Measurements from ENCODE around the gene DNM1. TPM values are rescaled to one million over a fixed set of nuclear protein-coding genes. Genes with fewer than 3 reads are reported as not detected.

DNM1 gene
- total RNA-seq, 2 experiments from 2014 or later = 1.2 to 1.4 TPM

- peak overlapping the region; percentile 87 for H3K4me3 Mint-ChIP-seq
- H3K4me1 Mint-ChIP-seq = peaks cover 17% of the 10 kb centered on the region
- H3K9me3 Mint-ChIP-seq = no peaks in the 10 kb centered on the region
- H3K27me3 Mint-ChIP-seq = peaks cover 37% of the 10 kb centered on the region
- POLR2A ChIA-PET = interaction anchor here (0.6 to 1.5 kb wide), 8 partner anchors 10 to 90 kb away, joined by 3 to 6 read pairs (median 4); partner anchors contain the start of genes BBLN, GOLGA2 and SWI5
- ATAC-seq (ENCODE audit: low read depth) (peak; percentile 87), DNase-seq (peak; percentile 100)
- H3K27ac Mint-ChIP-seq = peak overlapping the region; percentile 76
- no peaks in the 10 kb centered on the region for H3K36me3 Mint-ChIP-seq
Measured at GRCh38 chr9:128249908-128250838, 47.0 kb downstream of the DNM1 start.

- DNase-seq = no peak
- POLR2A ChIA-PET = interaction anchor here (0.6 to 1.5 kb wide), 8 partner anchors 11 to 91 kb away, joined by 3 to 6 read pairs (median 4); partner anchors contain the start of genes BBLN, GOLGA2 and SWI5
- Mint-ChIP-seq H3K27ac (no peak overlapping the region), H3K4me3 (peak overlapping the region; percentile 78), H3K36me3 (no peaks in the 10 kb centered on the region), H3K4me1 (peaks cover 12% of the 10 kb centered on the region), H3K9me3 (no peaks in the 10 kb centered on the region), H3K27me3 (peaks cover 32% of the 10 kb centered on the region)
- peak; percentile 15 for ATAC-seq (ENCODE audit: low read depth)
Measured at GRCh38 chr9:128250839-128251731, 47.9 kb downstream of the DNM1 start.

- Mint-ChIP-seq H3K9me3 (no peaks in the 10 kb centered on the region), H3K4me3 (no peak overlapping the region), H3K4me1 (peaks cover 10% of the 10 kb centered on the region), H3K27ac (no peak overlapping the region), H3K27me3 (peaks cover 31% of the 10 kb centered on the region), H3K36me3 (no peaks in the 10 kb centered on the region)
- no peak for ATAC-seq (ENCODE audit: low read depth)
- POLR2A ChIA-PET = interaction anchor here (1.8 kb wide), 1 partner anchor 24 kb away, joined by 7 read pairs; the partner anchor contains the start of genes GOLGA2 and SWI5
- DNase-seq = no peak
Measured at GRCh38 chr9:128251732-128252100, 48.5 kb downstream of the DNM1 start.

GRCh38 chr9:128252317-128253139 lies 49.3 kb downstream of the DNM1 start:
- DNase-seq (no peak), ATAC-seq (ENCODE audit: low read depth) (no peak)
- POLR2A ChIA-PET = interaction anchor here (1.8 kb wide), 1 partner anchor 23 kb away, joined by 7 read pairs; the partner anchor contains the start of genes GOLGA2 and SWI5
- Mint-ChIP-seq H3K27me3 (peaks cover 29% of the 10 kb centered on the region), H3K4me1 (peaks cover 10% of the 10 kb centered on the region), H3K36me3 (peaks cover under 1% of the 10 kb centered on the region), H3K9me3 (no peaks in the 10 kb centered on the region), H3K4me3 (no peak overlapping the region), H3K27ac (no peak overlapping the region)

GRCh38 chr9:128253140-128253990 lies 50.2 kb downstream of the DNM1 start:
- H3K36me3 Mint-ChIP-seq = peaks cover 3% of the 10 kb centered on the region
- H3K9me3 Mint-ChIP-seq = no peaks in the 10 kb centered on the region
- no peak for DNase-seq
- H3K4me1 Mint-ChIP-seq = peaks cover 10% of the 10 kb centered on the region
- no peak overlapping the region for H3K4me3 Mint-ChIP-seq
- POLR2A ChIA-PET = interaction anchor here (1.8 kb wide), 1 partner anchor 23 kb away, joined by 7 read pairs; the partner anchor contains the start of genes GOLGA2 and SWI5
- peaks cover 25% of the 10 kb centered on the region for H3K27me3 Mint-ChIP-seq
- no peak for ATAC-seq (ENCODE audit: low read depth)
- H3K27ac Mint-ChIP-seq = no peak overlapping the region

GRCh38 chr9:128253991-128254346 lies 50.8 kb downstream of the DNM1 start:
- DNase-seq (no peak), ATAC-seq (ENCODE audit: low read depth) (no peak)

GRCh38 chr9:128254362-128254761 lies 51.2 kb downstream of the DNM1 start:
- Mint-ChIP-seq H3K27ac (no peak overlapping the region), H3K4me1 (peaks cover 10% of the 10 kb centered on the region), H3K4me3 (no peak overlapping the region), H3K36me3 (peaks cover 3% of the 10 kb centered on the region), H3K27me3 (peaks cover 18% of the 10 kb centered on the region), H3K9me3 (no peaks in the 10 kb centered on the region)
- DNase-seq (no peak), ATAC-seq (ENCODE audit: low read depth) (no peak)
- POLR2A ChIA-PET = no interaction called here

More at GRCh38 chr9:128253991-128254346, 50.8 kb downstream of the DNM1 start:
- no peak overlapping the region for H3K4me3 Mint-ChIP-seq
- H3K36me3 Mint-ChIP-seq = peaks cover 3% of the 10 kb centered on the region
- H3K4me1 Mint-ChIP-seq = peaks cover 10% of the 10 kb centered on the region
- no peaks in the 10 kb centered on the region for H3K9me3 Mint-ChIP-seq
- H3K27ac Mint-ChIP-seq = no peak overlapping the region
- peaks cover 19% of the 10 kb centered on the region for H3K27me3 Mint-ChIP-seq
- POLR2A ChIA-PET = no interaction called here

GRCh38 chr9:128254855-128255759 lies 51.9 kb downstream of the DNM1 start:
- Mint-ChIP-seq H3K36me3 (peaks cover 3% of the 10 kb centered on the region), H3K4me1 (peaks cover 4% of the 10 kb centered on the region), H3K27me3 (peaks cover 11% of the 10 kb centered on the region), H3K27ac (no peak overlapping the region), H3K4me3 (no peak overlapping the region), H3K9me3 (no peaks in the 10 kb centered on the region)
- ATAC-seq (ENCODE audit: low read depth) (no peak), DNase-seq (peak; percentile 66)
- POLR2A ChIA-PET = interaction anchor here (0.5 kb wide), 1 partner anchor 185 kb away, joined by 3 read pairs; no protein-coding TSS in a partner anchor

- Mint-ChIP-seq H3K27ac (no peak overlapping the region), H3K36me3 (peaks cover 12% of the 10 kb centered on the region), H3K4me3 (no peak overlapping the region), H3K4me1 (no peaks in the 10 kb centered on the region), H3K27me3 (peaks cover 1% of the 10 kb centered on the region), H3K9me3 (no peaks in the 10 kb centered on the region)
- ATAC-seq (ENCODE audit: low read depth) (no peak), DNase-seq (no peak)
- POLR2A ChIA-PET = interaction anchor here (0.6 kb wide), 1 partner anchor 8 kb away, joined by 3 read pairs; no protein-coding TSS in a partner anchor
Measured at GRCh38 chr9:128257086-128257825, 54.1 kb downstream of the DNM1 start.

GRCh38 chr9:128257907-128258306 lies 54.7 kb downstream of the DNM1 start:
- ATAC-seq (ENCODE audit: low read depth) = no peak
- no peak for DNase-seq
- H3K36me3 Mint-ChIP-seq = peaks cover 15% of the 10 kb centered on the region
- H3K4me1 Mint-ChIP-seq = no peaks in the 10 kb centered on the region
- H3K27ac Mint-ChIP-seq = no peak overlapping the region
- no peaks in the 10 kb centered on the region for H3K9me3 Mint-ChIP-seq
- POLR2A ChIA-PET = interaction anchor here (0.6 kb wide), 1 partner anchor 9 kb away, joined by 3 read pairs; no protein-coding TSS in a partner anchor
- no peak overlapping the region for H3K4me3 Mint-ChIP-seq
- no peaks in the 10 kb centered on the region for H3K27me3 Mint-ChIP-seq

All from activated naive CD8-positive, alpha-beta T cell treated with anti-CD3 and anti-CD28 coated beads, Interleukin-2, amount 10 ng/mL, durations not matched to agents 7 days and 5 days (primary cell).